Measurements from ENCODE around the gene FRMD4A.

DNA sequence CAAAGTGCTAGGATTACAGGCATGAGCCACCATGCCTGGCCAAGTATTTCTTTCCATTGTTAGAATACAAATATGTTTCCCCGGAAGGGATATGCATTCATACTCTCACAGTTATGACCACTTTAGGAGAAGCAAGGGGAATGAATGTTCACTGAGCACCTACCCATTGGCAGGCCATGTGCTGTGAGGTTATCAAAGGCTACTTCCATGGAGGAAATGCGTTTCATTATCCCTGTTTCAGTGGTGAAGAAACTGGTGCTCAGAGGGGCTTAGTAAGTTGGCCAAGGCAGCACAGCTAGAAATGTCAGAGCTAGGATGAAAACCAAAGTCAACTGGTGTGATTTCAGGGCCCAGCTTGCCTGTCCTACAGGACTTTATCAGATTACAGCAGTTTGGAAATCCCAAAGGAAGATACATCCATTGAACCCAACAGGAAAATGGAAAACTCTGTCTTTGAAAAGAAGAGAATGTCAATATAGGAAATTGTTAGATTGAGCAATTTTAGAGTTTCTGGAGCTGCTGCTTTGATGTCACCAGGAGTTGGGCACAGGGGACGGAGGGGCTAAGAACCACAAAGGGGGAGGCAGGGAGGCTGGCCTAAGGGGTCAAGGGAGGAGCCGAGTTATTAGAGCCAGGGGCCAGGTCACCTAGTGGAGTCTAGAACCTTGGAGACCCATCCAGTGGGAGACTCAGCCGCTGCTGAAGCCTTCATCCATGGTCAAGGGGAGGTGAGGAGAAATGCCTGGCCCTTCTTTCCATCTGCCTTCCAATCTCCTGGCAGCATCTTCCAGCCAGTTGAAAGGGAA, 319.8 kb downstream of the FRMD4A start:
- TF ChIP-seq POLR2A (IDR thresholded peaks at IDR 0.05; ENCODE audit: low read depth, low read length) (no peak), POLR2AphosphoS5 (IDR thresholded peaks at IDR 0.05; ENCODE audit: low read depth, low read length) (no peak), TAF1 (IDR thresholded peaks at IDR 0.05; ENCODE audit: borderline replicate concordance, low read depth, low read length) (no peak)

All from GM12892 (cell line).